Measurements from ENCODE around the gene SOAT2. TPM values are rescaled to one million over a fixed set of nuclear protein-coding genes. Genes with fewer than 3 reads are reported as not detected.
"Not testable (repeated sequence)": the region's sequence is repeated elsewhere in the genome, so short reads cannot be mapped to it uniquely, and the experiment has no call there.

SOAT2 gene
- total RNA-seq, 1 experiment from 2014 or later = not detected

DNA sequence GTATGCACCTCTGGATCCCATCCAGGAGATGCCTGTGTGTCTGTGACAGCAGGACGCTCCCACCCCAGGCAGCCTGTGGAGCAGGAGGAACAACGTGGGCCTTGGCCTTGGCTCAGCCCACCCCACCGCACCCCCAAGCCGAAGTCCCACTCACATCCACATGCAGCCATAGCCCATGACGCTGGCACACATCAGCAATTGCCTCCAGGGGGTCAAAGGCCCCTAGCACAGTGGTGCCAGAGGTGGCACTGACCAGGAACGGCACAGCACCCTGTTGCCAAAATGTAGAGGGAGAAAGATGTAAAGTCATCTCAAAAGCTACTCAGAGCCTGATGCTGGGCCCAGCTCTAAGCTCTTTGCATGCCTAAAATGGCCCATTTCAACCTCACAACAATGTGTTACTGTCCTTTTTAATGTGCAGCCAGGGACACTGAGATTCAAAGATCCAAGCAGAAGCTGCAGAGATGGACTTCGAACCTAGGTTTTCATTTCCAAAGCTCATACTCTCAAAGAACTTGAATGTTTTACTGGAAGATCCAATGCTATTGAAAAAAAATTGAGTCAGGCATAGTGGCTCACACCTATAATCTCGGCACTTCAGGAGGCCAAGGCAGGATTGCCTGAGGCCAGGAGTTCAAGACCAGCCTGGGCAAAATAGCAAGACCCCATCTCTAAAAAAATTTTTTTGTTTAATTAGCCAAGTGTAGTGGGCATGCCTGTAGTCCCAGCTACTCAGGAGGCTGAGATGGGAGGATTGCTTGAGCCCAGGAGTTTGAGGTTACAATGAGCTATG is 58.0 kb downstream of the SOAT2 start:
- Histone ChIP-seq H3K4me1 (ENCODE audit: insufficient read depth, low read length) (no peaks in the 10 kb centered on the region), H3K56ac (ENCODE audit: insufficient read length, low read depth, low read length) (no peak overlapping the region), H2AK5ac (ENCODE audit: insufficient read length, low read length) (no peak overlapping the region), H2BK5ac (ENCODE audit: insufficient read length, low read length) (no peak overlapping the region), H2BK15ac (ENCODE audit: low read depth, low read length) (no peak overlapping the region), H2BK12ac (ENCODE audit: insufficient read length, low read depth, low read length) (no peak overlapping the region), H4K20me1 (ENCODE audit: control insufficient read depth, insufficient read depth, insufficient read length) (no peaks in the 10 kb centered on the region), H3K4ac (ENCODE audit: low read depth, low read length) (no peak overlapping the region), H4K5ac (ENCODE audit: insufficient read length, low read depth, low read length) (no peak overlapping the region), H3K27me3 (ENCODE audit: insufficient read depth, low read length) (no peaks in the 10 kb centered on the region), H2AFZ (ENCODE audit: low read length) (no peak overlapping the region), H3K9me3 (ENCODE audit: control insufficient read depth, low read depth, low read length) (no peaks in the 10 kb centered on the region), H3K79me1 (ENCODE audit: insufficient read depth, low read depth, low read length, poor library complexity, severe bottlenecking) (no peaks in the 10 kb centered on the region), H4K91ac (ENCODE audit: insufficient read length, low read depth, low read length) (no peak overlapping the region), H3K79me2 (ENCODE audit: insufficient read depth, low read length) (no peaks in the 10 kb centered on the region), H3K14ac (ENCODE audit: insufficient read depth, low read length) (no peak overlapping the region), H3K23me2 (ENCODE audit: insufficient read length, low read depth, low read length, poor library complexity, severe bottlenecking) (no peaks in the 10 kb centered on the region), H2BK120ac (ENCODE audit: low read depth, low read length, poor library complexity, severe bottlenecking) (no peak overlapping the region), H2BK20ac (ENCODE audit: low read depth, low read length, poor library complexity, severe bottlenecking) (no peak overlapping the region), H3K9ac (ENCODE audit: extremely low read depth, insufficient read length, low read length) (no peak overlapping the region), H3K4me2 (ENCODE audit: insufficient read depth, insufficient read length, low read length) (no peak overlapping the region), H3K18ac (ENCODE audit: insufficient read length, low read depth, low read length) (no peak overlapping the region), H4K8ac (replicated peaks; ENCODE audit: insufficient read length, low read depth, low read length) (no peak overlapping the region), H3K23ac (ENCODE audit: insufficient read length, low read depth, low read length) (no peak overlapping the region), H3T11ph (ENCODE audit: low read length) (no peak overlapping the region), H3K27ac (ENCODE audit: insufficient read length, low read depth, low read length) (no peak overlapping the region)
- Mint-ChIP-seq H3K4me3 (no peak overlapping the region), H3K9me3 (no peaks in the 10 kb centered on the region), H3K4me1 (peaks cover 4 to 12% of the 10 kb centered on the region in 2 experiments), H3K27ac (no peak overlapping the region), H3K27me3 (ENCODE audit: low read depth) (peaks cover 71% of the 10 kb centered on the region), H3K36me3 (ENCODE audit: insufficient read depth in 1 of 3, low read depth in 3 of 3) (no peaks in the 10 kb centered on the region)
- TF ChIP-seq, protein P1, sequence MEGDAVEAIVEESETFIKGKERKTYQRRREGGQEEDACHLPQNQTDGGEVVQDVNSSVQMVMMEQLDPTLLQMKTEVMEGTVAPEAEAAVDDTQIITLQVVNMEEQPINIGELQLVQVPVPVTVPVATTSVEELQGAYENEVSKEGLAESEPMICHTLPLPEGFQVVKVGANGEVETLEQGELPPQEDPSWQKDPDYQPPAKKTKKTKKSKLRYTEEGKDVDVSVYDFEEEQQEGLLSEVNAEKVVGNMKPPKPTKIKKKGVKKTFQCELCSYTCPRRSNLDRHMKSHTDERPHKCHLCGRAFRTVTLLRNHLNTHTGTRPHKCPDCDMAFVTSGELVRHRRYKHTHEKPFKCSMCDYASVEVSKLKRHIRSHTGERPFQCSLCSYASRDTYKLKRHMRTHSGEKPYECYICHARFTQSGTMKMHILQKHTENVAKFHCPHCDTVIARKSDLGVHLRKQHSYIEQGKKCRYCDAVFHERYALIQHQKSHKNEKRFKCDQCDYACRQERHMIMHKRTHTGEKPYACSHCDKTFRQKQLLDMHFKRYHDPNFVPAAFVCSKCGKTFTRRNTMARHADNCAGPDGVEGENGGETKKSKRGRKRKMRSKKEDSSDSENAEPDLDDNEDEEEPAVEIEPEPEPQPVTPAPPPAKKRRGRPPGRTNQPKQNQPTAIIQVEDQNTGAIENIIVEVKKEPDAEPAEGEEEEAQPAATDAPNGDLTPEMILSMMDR (conservative IDR thresholded peaks at IDR 0.05) = no peak
- DNase-seq = no peak
- no CpG with 5 or more reads among the region's 8 CpGs for WGBS (ENCODE audit: extremely low coverage, insufficient read length, low lambda C conversion rate)

DNA sequence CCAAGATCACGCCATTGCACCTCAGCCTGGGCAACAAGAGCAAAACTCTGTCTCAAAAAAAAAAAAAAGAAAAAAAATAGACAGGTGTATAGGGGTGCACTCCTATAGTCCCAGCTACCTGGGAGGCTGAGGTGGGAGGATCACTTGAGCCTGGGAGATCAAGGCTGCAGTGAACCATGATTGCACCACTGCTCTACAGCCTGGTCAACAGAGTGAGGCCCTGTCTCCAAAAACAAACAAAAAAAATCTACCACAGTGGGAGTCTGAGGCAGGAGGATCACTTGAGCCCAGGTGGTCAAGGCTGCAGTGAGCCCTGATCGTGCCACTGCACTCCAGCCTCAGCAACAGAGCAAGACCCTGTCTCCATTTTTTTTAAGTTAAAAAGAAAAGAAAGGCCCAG is 59.7 kb downstream of the SOAT2 start:
- H3K9me3 Mint-ChIP-seq; H3K56ac ChIP-seq (ENCODE audit: insufficient read length, low read depth, low read length); H3K27me3 ChIP-seq (ENCODE audit: insufficient read depth, low read length); H3K4ac ChIP-seq (ENCODE audit: low read depth, low read length); H3K79me2 ChIP-seq (ENCODE audit: insufficient read depth, low read length); H4K91ac ChIP-seq (ENCODE audit: insufficient read length, low read depth, low read length); H3K27ac ChIP-seq (ENCODE audit: insufficient read length, low read depth, low read length); H2BK120ac ChIP-seq (ENCODE audit: low read depth, low read length, poor library complexity, severe bottlenecking); H3T11ph ChIP-seq (ENCODE audit: low read length); H4K5ac ChIP-seq (ENCODE audit: insufficient read length, low read depth, low read length); H2BK12ac ChIP-seq (ENCODE audit: insufficient read length, low read depth, low read length); H4K8ac ChIP-seq (replicated peaks; ENCODE audit: insufficient read length, low read depth, low read length); H3K4me2 ChIP-seq (ENCODE audit: insufficient read depth, insufficient read length, low read length); H2BK5ac ChIP-seq (ENCODE audit: insufficient read length, low read length); H3K23ac ChIP-seq (ENCODE audit: insufficient read length, low read depth, low read length); H3K23me2 ChIP-seq (ENCODE audit: insufficient read length, low read depth, low read length, poor library complexity, severe bottlenecking); H3K14ac ChIP-seq (ENCODE audit: insufficient read depth, low read length); H3K9ac ChIP-seq (ENCODE audit: extremely low read depth, insufficient read length, low read length); H2AFZ ChIP-seq (ENCODE audit: low read length); H3K4me1 ChIP-seq (ENCODE audit: insufficient read depth, low read length); H3K4me3 Mint-ChIP-seq; H3K27ac Mint-ChIP-seq; H3K79me1 ChIP-seq (ENCODE audit: insufficient read depth, low read depth, low read length, poor library complexity, severe bottlenecking); H3K9me3 ChIP-seq (ENCODE audit: control insufficient read depth, low read depth, low read length); H4K20me1 ChIP-seq (ENCODE audit: control insufficient read depth, insufficient read depth, insufficient read length); H3K18ac ChIP-seq (ENCODE audit: insufficient read length, low read depth, low read length); DNase-seq; H2BK15ac ChIP-seq (ENCODE audit: low read depth, low read length); H2AK5ac ChIP-seq (ENCODE audit: insufficient read length, low read length); H3K36me3 Mint-ChIP-seq (ENCODE audit: insufficient read depth in 1 of 3, low read depth in 3 of 3); H2BK20ac ChIP-seq (ENCODE audit: low read depth, low read length, poor library complexity, severe bottlenecking): not testable (repeated sequence)
- Mint-ChIP-seq H3K27me3 (ENCODE audit: low read depth) (peaks cover 88% of the 10 kb centered on the region), H3K4me1 (peaks cover 4 to 12% of the 10 kb centered on the region in 2 experiments)
- WGBS (ENCODE audit: extremely low coverage, insufficient read length, low lambda C conversion rate) = no CpG with 5 or more reads among the region's 2 CpGs

Measured in H9 (cell line).